Measurements from ENCODE around the gene IL1R2. TPM values are rescaled to one million over a fixed set of nuclear protein-coding genes. Genes with fewer than 3 reads are reported as not detected.

Gene IL1R2
- total RNA-seq, 1 donor: 0.36 TPM

- no peaks in the 10 kb centered on the region for H3K36me3 ChIP-seq (ENCODE audit: insufficient read depth, low read length)
- H3K4me2 ChIP-seq (ENCODE audit: insufficient read depth, low read length): peak overlapping the region; percentile 78
- no peaks in the 10 kb centered on the region for H3K27me3 ChIP-seq (ENCODE audit: insufficient read depth, low read length)
- peaks cover 46% of the 10 kb centered on the region for H3K4me1 ChIP-seq (ENCODE audit: insufficient read depth, low read length)
- peak overlapping the region; percentile 98 for H3K27ac ChIP-seq (ENCODE audit: low read depth, low read length)
- no peaks in the 10 kb centered on the region for H4K20me1 ChIP-seq (ENCODE audit: insufficient read depth, low read length)
- H2AFZ ChIP-seq (ENCODE audit: low read length): peak overlapping the region; percentile 47
- no peaks in the 10 kb centered on the region for H3K9me3 ChIP-seq (ENCODE audit: low read depth, low read length)
- no peaks in the 10 kb centered on the region for H3K79me2 ChIP-seq (ENCODE audit: insufficient read depth, low read length)
- H3K4me3 ChIP-seq (ENCODE audit: insufficient read depth, low read length): peak overlapping the region; percentile 49
- DNase-seq (ENCODE audit: insufficient read length, low spot score, missing footprints): peak; percentile 88
- TF ChIP-seq CTCF (IDR thresholded peaks at IDR 0.05; ENCODE audit: extremely low read depth, low read depth, low read length): peak; percentile 33
These were observed 30.2 kb upstream of the IL1R2 start for GRCh38 chr2:101961338-101962191.

GRCh38 chr2:101962309-101962708 is 29.5 kb upstream of the IL1R2 start:
- no peaks in the 10 kb centered on the region for H3K9me3 ChIP-seq (ENCODE audit: low read depth, low read length)
- peak overlapping the region; percentile 78 for H3K4me2 ChIP-seq (ENCODE audit: insufficient read depth, low read length)
- peak overlapping the region; percentile 98 for H3K27ac ChIP-seq (ENCODE audit: low read depth, low read length)
- peak overlapping the region; percentile 47 for H2AFZ ChIP-seq (ENCODE audit: low read length)
- no peak for DNase-seq (ENCODE audit: insufficient read length, low spot score, missing footprints)
- TF ChIP-seq CTCF (IDR thresholded peaks at IDR 0.05; ENCODE audit: extremely low read depth, low read depth, low read length): no peak
- no peaks in the 10 kb centered on the region for H3K36me3 ChIP-seq (ENCODE audit: insufficient read depth, low read length)
- peaks cover 41% of the 10 kb centered on the region for H3K4me1 ChIP-seq (ENCODE audit: insufficient read depth, low read length)
- no peaks in the 10 kb centered on the region for H3K79me2 ChIP-seq (ENCODE audit: insufficient read depth, low read length)
- no peak overlapping the region for H3K4me3 ChIP-seq (ENCODE audit: insufficient read depth, low read length)
- no peaks in the 10 kb centered on the region for H4K20me1 ChIP-seq (ENCODE audit: insufficient read depth, low read length)
- H3K27me3 ChIP-seq (ENCODE audit: insufficient read depth, low read length): no peaks in the 10 kb centered on the region

- no peak for DNase-seq (ENCODE audit: insufficient read length, low spot score, missing footprints)
- H3K4me3 ChIP-seq (ENCODE audit: insufficient read depth, low read length): no peak overlapping the region
- no peaks in the 10 kb centered on the region for H3K27me3 ChIP-seq (ENCODE audit: insufficient read depth, low read length)
- H3K4me1 ChIP-seq (ENCODE audit: insufficient read depth, low read length): peaks cover 41% of the 10 kb centered on the region
- no peaks in the 10 kb centered on the region for H4K20me1 ChIP-seq (ENCODE audit: insufficient read depth, low read length)
- no peaks in the 10 kb centered on the region for H3K79me2 ChIP-seq (ENCODE audit: insufficient read depth, low read length)
- no peak for TF ChIP-seq CTCF (IDR thresholded peaks at IDR 0.05; ENCODE audit: extremely low read depth, low read depth, low read length)
- no peak overlapping the region for H3K27ac ChIP-seq (ENCODE audit: low read depth, low read length)
- no peaks in the 10 kb centered on the region for H3K36me3 ChIP-seq (ENCODE audit: insufficient read depth, low read length)
- no peak overlapping the region for H2AFZ ChIP-seq (ENCODE audit: low read length)
- no peak overlapping the region for H3K4me2 ChIP-seq (ENCODE audit: insufficient read depth, low read length)
- no peaks in the 10 kb centered on the region for H3K9me3 ChIP-seq (ENCODE audit: low read depth, low read length)
These were observed 28.6 kb upstream of the IL1R2 start for GRCh38 chr2:101963198-101963597.

- no peak for DNase-seq (ENCODE audit: insufficient read length, low spot score, missing footprints)
- Histone ChIP-seq H4K20me1 (ENCODE audit: insufficient read depth, low read length) (no peaks in the 10 kb centered on the region), H3K79me2 (ENCODE audit: insufficient read depth, low read length) (no peaks in the 10 kb centered on the region), H3K27me3 (ENCODE audit: insufficient read depth, low read length) (no peaks in the 10 kb centered on the region), H3K9me3 (ENCODE audit: low read depth, low read length) (peaks cover 3% of the 10 kb centered on the region), H2AFZ (ENCODE audit: low read length) (no peak overlapping the region), H3K36me3 (ENCODE audit: insufficient read depth, low read length) (no peaks in the 10 kb centered on the region), H3K27ac (ENCODE audit: low read depth, low read length) (no peak overlapping the region), H3K4me1 (ENCODE audit: insufficient read depth, low read length) (peaks cover 25% of the 10 kb centered on the region), H3K4me3 (ENCODE audit: insufficient read depth, low read length) (no peak overlapping the region), H3K4me2 (ENCODE audit: insufficient read depth, low read length) (peak overlapping the region; percentile 7)
- no peak for TF ChIP-seq CTCF (IDR thresholded peaks at IDR 0.05; ENCODE audit: extremely low read depth, low read depth, low read length)
These were observed 23.8 kb upstream of the IL1R2 start for GRCh38 chr2:101967826-101968513.
